Transverse colon (tissue), 4 donors: Measurements from ENCODE around the gene OVOL1.

Source experiments
- CTCF ChIP-seq, 5 experiments: fragments of 200-600 bp in 3 of 5; fragments of 450-650 bp in 2 of 5; sonication (generic) in 3 of 5; IDR thresholded peaks; 1 replicate in 2 of 5; 2 replicates in 3 of 5; pipeline ENCODE4 v1.5.1; 2016 to 2017; ENCODE audit warnings: antibody characterized with exemption in 5 of 5, inconsistent platforms in 3 of 5, mild to moderate bottlenecking in 2 of 5, moderate library complexity in 1 of 5
- EP300 ChIP-seq: sonication (generic); formaldehyde crosslinking; IDR thresholded peaks from one replicate; pipeline ENCODE4 v1.6.1; 2017; ENCODE audit warnings: antibody characterized with exemption, low read depth
- POLR2A ChIP-seq: fragments of 450-650 bp; IDR thresholded peaks from one replicate; pipeline ENCODE4 v1.6.1; 2016; ENCODE audit warnings: antibody characterized with exemption, mild to moderate bottlenecking, moderate library complexity
- POLR2AphosphoS5 ChIP-seq, 3 donors: sonication (generic); formaldehyde crosslinking; IDR thresholded peaks; one replicate each; pipeline ENCODE4 v1.6.1; 2016; ENCODE audit warnings: antibody characterized with exemption in 3 of 3

- TF ChIP-seq CTCF (IDR thresholded peaks at IDR 0.05) (no peak), POLR2A (no peak), POLR2AphosphoS5 (IDR thresholded peaks at IDR 0.05) (no peak), EP300 (no peak)
Observed at GRCh38 chr11:65764434-65764833, 22.4 kb upstream of the OVOL1 start.
